Measurements from ENCODE around the gene TENM3.

DNA sequence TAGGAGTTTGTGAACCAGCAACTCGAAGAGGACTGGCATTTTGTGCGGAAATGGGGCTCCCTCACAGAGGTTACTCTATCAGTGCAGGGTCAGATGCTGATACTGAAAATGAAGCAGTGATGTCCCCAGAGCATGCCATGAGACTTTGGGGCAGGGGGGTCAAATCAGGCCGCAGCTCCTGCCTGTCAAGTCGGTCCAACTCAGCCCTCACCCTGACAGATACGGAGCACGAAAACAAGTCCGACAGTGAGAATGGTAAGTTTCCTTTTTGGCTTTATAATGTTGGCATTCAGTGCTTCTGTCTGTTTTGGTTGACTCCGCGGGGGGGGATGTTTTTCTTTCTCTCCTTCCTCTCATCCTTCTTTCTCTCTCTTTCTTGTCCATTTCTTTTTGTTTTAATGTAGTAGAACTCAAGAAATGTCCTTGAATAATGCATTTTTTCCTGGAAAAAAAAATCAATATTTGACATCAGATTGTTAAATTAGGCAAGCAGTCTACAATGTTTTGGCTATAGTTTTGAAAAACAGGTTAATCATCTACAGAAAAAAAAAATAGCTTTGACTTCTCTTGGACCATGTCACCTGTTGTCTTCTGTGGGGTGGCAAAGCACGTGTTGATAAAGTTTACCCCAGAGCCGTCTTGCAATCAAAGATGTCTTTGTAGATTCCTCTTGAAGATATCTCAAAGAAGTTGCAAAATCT is 103.6 kb downstream of the TENM3 start:
- TF ChIP-seq CTCF (IDR thresholded peaks at IDR 0.05; ENCODE audit: low read depth, low read length) (no peak), POLR2A (IDR thresholded peaks at IDR 0.05; ENCODE audit: extremely low read depth, insufficient read length) (no peak)
